Naive thymus-derived CD4-positive, alpha-beta T cell (primary cell): Measurements from ENCODE around the gene B9D1. TPM values are rescaled to one million over a fixed set of nuclear protein-coding genes. Genes with fewer than 3 reads are reported as not detected.

ENCODE experiments used
- ATAC-seq: fragments of 150-1000 bp; cut with Tn5 transposase; 2 replicates; pipeline ENCODE4 v1.10.0; 2021; ENCODE audit warnings: mild to moderate bottlenecking, moderate library complexity
- CTCF ChIA-PET: fragments of 350-600 bp; sonication (Branson Sonifier 250); formaldehyde crosslinking; loops from one replicate; lab custom pipeline; 2021; ENCODE audit warnings: antibody characterized with exemption; lab: Charles Lee
- POLR2A ChIA-PET: fragments of 350-600 bp; sonication (Branson Sonifier 250); formaldehyde crosslinking; loops from one replicate; lab custom pipeline; 2021; ENCODE audit warnings: antibody characterized with exemption, inconsistent platforms; lab: Charles Lee
- DNase-seq, 9 donors: peaks; one replicate each; pipeline versions ENCODE4 v3.0.0 to v3.0.0-alpha.2; 2020 to 2022; ENCODE audit warnings: mixed read lengths in 1 of 9
- H3K27ac ChIP-seq: one replicate; pipeline ENCODE4 v1.7.0; 2013; ENCODE audit warnings: mild to moderate bottlenecking, low read depth, low read length, moderate library complexity
- H3K27me3 ChIP-seq, 2 donors: one replicate each; pipeline ENCODE4 v1.7.0; 2013; ENCODE audit warnings: low read length in 2 of 2, mild to moderate bottlenecking in 2 of 2, moderate library complexity in 2 of 2; ENCODE audit not compliant: control insufficient read depth in 2 of 2, insufficient read depth in 2 of 2
- H3K36me3 ChIP-seq, 3 experiments: 1 replicate in 2 of 3; 2 replicates in 1 of 3; pipeline ENCODE4 v1.7.0; 2013; ENCODE audit warnings: low read length in 3 of 3, mild to moderate bottlenecking in 3 of 3, moderate library complexity in 1 of 3; ENCODE audit not compliant: insufficient read depth in 3 of 3, control insufficient read depth in 2 of 3
- H3K4me1 ChIP-seq, 2 donors: one replicate each; pipeline ENCODE4 v1.7.0; 2013; ENCODE audit warnings: low read length in 2 of 2, mild to moderate bottlenecking in 2 of 2, moderate library complexity in 1 of 2; ENCODE audit not compliant: control insufficient read depth in 2 of 2, insufficient read depth in 2 of 2
- H3K4me3 ChIP-seq: 2 replicates; pipeline ENCODE4 v1.7.0; 2013; ENCODE audit warnings: mild to moderate bottlenecking, low read length
- H3K9me3 ChIP-seq, 3 experiments: 1 replicate in 2 of 3; 2 replicates in 1 of 3; pipeline ENCODE4 v1.7.0; 2013; ENCODE audit warnings: low read length in 3 of 3; ENCODE audit not compliant: control insufficient read depth in 2 of 3
- H3K27ac Mint-ChIP-seq, 9 donors: one replicate each; pipeline ENCODE4 v1.8.0; 2020 to 2022; ENCODE audit warnings: mixed read lengths in 9 of 9, mild to moderate bottlenecking in 8 of 9, moderate library complexity in 5 of 9, inconsistent platforms in 2 of 9
- H3K27me3 Mint-ChIP-seq, 5 donors: one replicate each; pipeline ENCODE4 v1.8.0; 2021 to 2022; ENCODE audit warnings: mixed read lengths in 5 of 5, mild to moderate bottlenecking in 1 of 5
- H3K36me3 Mint-ChIP-seq, 5 donors: one replicate each; pipeline ENCODE4 v1.8.0; 2020 to 2022; ENCODE audit warnings: mixed read lengths in 5 of 5, mild to moderate bottlenecking in 3 of 5, inconsistent platforms in 1 of 5
- H3K4me1 Mint-ChIP-seq, 7 donors: one replicate each; pipeline ENCODE4 v1.8.0; 2020 to 2022; ENCODE audit warnings: mixed read lengths in 7 of 7, mild to moderate bottlenecking in 3 of 7, inconsistent platforms in 1 of 7
- H3K4me3 Mint-ChIP-seq, 10 donors: one replicate each; pipeline ENCODE4 v1.8.0; 2020 to 2022; ENCODE audit warnings: mild to moderate bottlenecking in 10 of 10, mixed read lengths in 10 of 10, moderate library complexity in 6 of 10, inconsistent platforms in 2 of 10
- H3K9me3 Mint-ChIP-seq, 11 donors: one replicate each; pipeline ENCODE4 v1.8.0; 2020 to 2022; ENCODE audit warnings: mixed read lengths in 11 of 11, mild to moderate bottlenecking in 4 of 11, inconsistent platforms in 1 of 11, moderate library complexity in 1 of 11
- intact Hi-C, 2 donors: fragments of 100-400 bp; cut with micrococcal nuclease; formaldehyde crosslinking; loops; one replicate each; pipeline ENCODE4 v1.15.1; 2023
- polyA plus RNA-seq, 2 donors: library from polyadenylated mRNA; unstranded; fragments of 300-500 nt; fragmentation: Illumina TruSeq; gene quantifications; one replicate each; pipeline ENCODE4 v1.2.3, GENCODE V29; 2021
- total RNA-seq, 6 experiments: library from RNA in 5 of 6; stranded (reverse) in 5 of 6; gene quantifications; 1 replicate in 5 of 6; 2 replicates in 1 of 6; pipeline ENCODE4 v1.2.3 and lab custom pipeline; 2021 to 2026

The B9D1 gene
- total and polyA plus RNA-seq, 7 experiments from 2014 or later: 0.58 to 5.0 (median 2.1) TPM; not detected in 1

DNA sequence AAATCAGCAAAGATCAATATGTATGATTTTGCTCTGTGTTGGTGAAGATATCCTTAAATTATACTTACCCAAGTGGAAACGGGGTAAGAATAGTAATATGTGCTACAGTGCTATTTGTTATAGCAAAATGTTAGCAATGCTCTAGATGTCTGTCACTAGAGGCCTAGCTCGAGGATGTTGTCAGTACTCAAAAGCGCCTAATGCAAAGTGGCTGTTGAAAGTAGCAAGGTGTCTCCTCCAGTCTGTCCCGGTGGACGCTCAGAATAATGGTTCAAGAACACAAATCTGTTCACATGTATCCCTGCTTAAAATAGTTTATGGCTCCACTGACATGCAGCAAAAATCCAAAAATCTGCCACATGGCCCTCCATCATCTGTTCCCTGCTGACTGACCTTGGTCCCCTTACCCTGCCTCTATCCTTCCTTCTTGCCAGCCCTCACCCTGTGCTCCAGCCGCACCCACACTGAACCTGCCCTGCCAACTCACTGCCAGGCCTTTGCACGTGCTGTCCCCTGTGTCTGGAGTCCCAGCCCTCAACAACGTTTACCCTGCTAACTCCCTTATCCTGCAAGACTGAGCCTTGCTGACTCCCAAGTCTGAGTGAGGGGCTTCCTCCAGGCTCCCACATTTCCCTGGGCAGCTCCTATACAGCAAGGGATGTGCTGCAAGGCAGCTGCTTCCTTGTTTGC, 38.9 kb upstream of the B9D1 start:
- H3K4me1 Mint-ChIP-seq: peaks cover 0 to 3% (median 0%) of the 10 kb centered on the region in 7 donors
- no peaks in the 10 kb centered on the region for H3K4me1 ChIP-seq
- ATAC-seq (no peak), DNase-seq (no peak)
- POLR2A ChIA-PET: no interaction called here
- no peaks in the 10 kb centered on the region for H3K9me3 ChIP-seq
- intact Hi-C loops: no loop called here
- H3K4me3 ChIP-seq: no peak overlapping the region
- no peaks in the 10 kb centered on the region for H3K27me3 ChIP-seq
- H3K36me3 ChIP-seq: no peaks in the 10 kb centered on the region
- peaks cover 0 to 4% (median 0%) of the 10 kb centered on the region in 11 donors for H3K9me3 Mint-ChIP-seq
- CTCF ChIA-PET: no interaction called here
- H3K27me3 Mint-ChIP-seq: peaks cover 0 to 12% (median 6%) of the 10 kb centered on the region in 5 donors
- no peak overlapping the region for H3K4me3 Mint-ChIP-seq
- H3K36me3 Mint-ChIP-seq: peaks cover 0 to 4% (median 0%) of the 10 kb centered on the region in 5 donors
- H3K27ac Mint-ChIP-seq: no peak overlapping the region
- no peak overlapping the region for H3K27ac ChIP-seq

DNA sequence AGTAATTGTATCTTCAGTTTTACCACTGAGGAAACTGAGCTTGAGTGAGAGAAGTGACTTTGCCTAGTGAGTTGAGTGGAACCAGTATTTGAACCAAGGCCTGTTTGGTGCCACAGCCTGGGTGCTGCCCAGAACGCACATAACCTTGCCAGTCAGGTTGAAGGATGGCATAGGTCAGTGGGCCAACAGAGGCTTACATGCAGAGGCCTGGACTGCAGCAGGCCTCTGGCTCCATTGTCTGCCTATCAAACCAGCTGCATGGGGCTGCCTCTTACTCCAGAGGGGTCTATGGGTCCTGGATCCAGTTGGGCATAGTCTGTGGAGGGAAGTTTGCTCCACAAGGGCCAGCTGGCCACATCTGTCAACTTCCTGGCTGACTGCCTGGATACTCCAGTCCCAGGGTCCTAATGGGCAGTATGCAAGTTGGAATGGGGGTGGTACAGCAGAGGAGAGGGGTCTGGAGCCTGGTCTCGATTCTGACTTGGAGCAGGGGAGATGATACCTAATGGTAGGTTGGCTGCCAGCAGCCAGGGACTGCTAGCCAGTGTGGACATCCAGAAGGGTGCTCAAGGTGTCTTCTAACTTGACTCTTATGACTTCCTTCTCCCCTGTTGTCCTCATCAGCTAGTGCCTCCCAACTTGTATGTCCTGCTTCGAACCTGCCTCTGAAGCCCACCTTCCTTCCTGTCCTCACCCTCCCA, 37.4 kb upstream of the B9D1 start:
- CTCF ChIA-PET: interaction anchor here (0.5 kb wide), 1 partner anchor 140 kb away, joined by 3 read pairs; no protein-coding TSS in a partner anchor
- H3K4me1 ChIP-seq: no peaks in the 10 kb centered on the region
- H3K27ac Mint-ChIP-seq: no peak overlapping the region
- H3K27me3 Mint-ChIP-seq: peaks cover 0 to 19% (median 6%) of the 10 kb centered on the region in 5 donors
- H3K27ac ChIP-seq: no peak overlapping the region
- H3K4me3 Mint-ChIP-seq: no peak overlapping the region
- ATAC-seq: no peak
- DNase-seq: no peak
- POLR2A ChIA-PET: no interaction called here
- H3K4me1 Mint-ChIP-seq: peaks cover 0 to 3% (median 0%) of the 10 kb centered on the region in 7 donors
- H3K36me3 ChIP-seq: no peaks in the 10 kb centered on the region
- no peak overlapping the region for H3K4me3 ChIP-seq
- H3K27me3 ChIP-seq: no peaks in the 10 kb centered on the region
- no peaks in the 10 kb centered on the region for H3K9me3 ChIP-seq
- peaks cover 0 to 5% (median 0%) of the 10 kb centered on the region in 5 donors for H3K36me3 Mint-ChIP-seq
- H3K9me3 Mint-ChIP-seq: peaks cover 0 to 4% (median 0%) of the 10 kb centered on the region in 11 donors
- intact Hi-C loops: no loop called here

DNA sequence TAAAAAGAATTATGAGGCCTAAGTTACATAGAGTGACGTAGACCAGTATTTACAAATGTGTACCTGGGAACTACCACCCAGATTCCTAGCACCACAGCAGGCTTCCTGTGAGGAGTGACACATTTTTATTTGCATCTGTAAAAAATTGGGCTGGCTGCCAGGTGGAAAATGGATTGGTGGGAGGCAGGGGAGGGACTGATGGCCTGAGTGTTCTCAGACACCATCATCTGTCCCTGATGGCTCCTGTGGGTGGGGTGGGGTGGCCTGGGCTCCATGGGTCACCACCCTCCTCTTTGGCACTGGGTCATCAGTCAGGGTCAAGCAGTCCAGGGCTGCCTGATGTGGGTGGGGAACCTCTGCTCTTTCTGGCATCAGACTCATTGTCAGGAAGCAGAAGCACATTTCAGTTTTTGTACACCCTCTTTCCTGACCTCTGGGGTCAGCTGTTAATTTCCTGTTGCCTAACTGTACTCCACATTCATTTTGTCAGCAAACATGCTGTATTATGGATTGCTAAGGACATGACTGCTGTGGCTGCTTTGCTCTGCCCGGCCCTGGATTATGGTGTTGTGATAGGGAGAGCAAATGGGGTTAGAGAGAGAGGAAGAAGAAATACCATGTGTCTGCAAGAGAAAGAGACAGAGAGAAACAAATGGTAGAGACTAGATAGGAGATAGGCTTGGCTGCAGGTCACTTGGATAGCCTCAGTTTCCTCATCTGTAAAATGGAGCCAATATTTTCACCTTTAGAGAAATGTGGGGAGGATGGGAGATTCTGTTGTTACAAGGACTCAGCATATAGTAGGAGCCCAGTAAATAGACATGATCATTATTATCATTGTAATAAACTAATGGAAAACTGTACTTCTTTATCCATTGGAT, 36.0 kb upstream of the B9D1 start:
- Mint-ChIP-seq H3K4me3 (no peak overlapping the region), H3K4me1 (peaks cover 0 to 3% (median 0%) of the 10 kb centered on the region in 7 donors), H3K27me3 (peaks cover 0 to 29% (median 6%) of the 10 kb centered on the region in 5 donors), H3K27ac (no peak overlapping the region), H3K9me3 (peaks cover 0 to 1% (median 0%) of the 10 kb centered on the region in 11 donors), H3K36me3 (peaks cover 0 to 5% (median 0%) of the 10 kb centered on the region in 5 donors)
- ChIA-PET CTCF (no interaction called here), POLR2A (no interaction called here)
- DNase-seq: no peak
- peak; percentile 91 for ATAC-seq
- Histone ChIP-seq H3K27me3 (no peaks in the 10 kb centered on the region), H3K4me1 (no peaks in the 10 kb centered on the region), H3K36me3 (no peaks in the 10 kb centered on the region), H3K27ac (no peak overlapping the region), H3K9me3 (no peaks in the 10 kb centered on the region), H3K4me3 (no peak overlapping the region)
- intact Hi-C loops: no loop called here

DNA sequence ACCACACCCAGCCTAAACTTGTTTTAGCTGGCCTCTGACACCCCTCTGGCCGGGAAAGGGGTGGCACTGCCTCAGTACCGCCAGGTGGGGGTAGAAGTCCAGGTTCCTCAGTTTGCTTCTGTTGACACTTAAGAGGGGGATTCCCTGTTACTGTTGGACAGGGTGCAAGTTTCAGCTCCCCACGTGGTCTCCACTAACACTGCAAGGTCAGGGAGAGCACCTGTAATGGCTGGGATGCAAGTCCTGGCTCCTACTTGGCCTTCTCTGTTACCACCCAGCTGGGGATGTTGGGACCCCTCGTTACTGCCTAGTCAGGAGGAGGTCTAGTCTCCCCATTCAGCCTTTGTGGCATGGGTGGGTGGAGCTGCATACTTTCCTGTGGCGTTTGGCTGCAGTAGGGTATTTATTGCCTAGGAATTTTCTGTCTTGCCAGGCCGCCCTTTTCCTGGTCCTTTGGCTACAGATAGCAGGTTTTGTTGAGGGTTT, 35.1 kb upstream of the B9D1 start:
- no peaks in the 10 kb centered on the region for H3K36me3 ChIP-seq
- H3K4me3 ChIP-seq: no peak overlapping the region
- H3K27ac ChIP-seq: no peak overlapping the region
- intact Hi-C loops: no loop called here
- H3K4me3 Mint-ChIP-seq: no peak overlapping the region
- no peaks in the 10 kb centered on the region for H3K9me3 Mint-ChIP-seq
- ChIA-PET CTCF (no interaction called here), POLR2A (no interaction called here)
- DNase-seq: no peak
- H3K27me3 ChIP-seq: no peaks in the 10 kb centered on the region
- no peaks in the 10 kb centered on the region for H3K9me3 ChIP-seq
- peaks cover 0 to 3% (median 0%) of the 10 kb centered on the region in 7 donors for H3K4me1 Mint-ChIP-seq
- no peak overlapping the region for H3K27ac Mint-ChIP-seq
- H3K36me3 Mint-ChIP-seq: peaks cover 0 to 5% (median 0%) of the 10 kb centered on the region in 5 donors
- no peaks in the 10 kb centered on the region for H3K4me1 ChIP-seq
- ATAC-seq: no peak
- H3K27me3 Mint-ChIP-seq: peaks cover 0 to 37% (median 6%) of the 10 kb centered on the region in 5 donors

DNA sequence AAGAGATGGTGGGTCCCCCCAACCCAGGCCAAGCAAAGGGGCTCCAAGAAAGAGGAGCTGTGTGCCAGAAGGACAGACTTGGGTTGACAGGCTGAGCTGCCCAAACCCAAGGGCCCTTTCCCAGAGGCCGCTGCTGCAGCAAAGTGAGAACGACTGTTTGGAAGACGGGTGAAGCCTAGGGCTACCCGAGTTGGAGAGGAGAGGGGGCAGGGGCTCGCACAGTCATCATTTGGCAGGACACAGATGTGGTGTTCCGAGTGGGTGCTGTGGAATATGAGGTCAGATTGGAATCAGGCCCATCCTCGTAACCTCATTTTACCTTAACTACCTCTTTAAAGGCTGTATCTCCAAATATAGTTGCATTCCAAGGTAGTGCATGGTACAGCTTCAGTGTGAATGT, 29.8 kb upstream of the B9D1 start:
- H3K9me3 ChIP-seq: no peaks in the 10 kb centered on the region
- no peak overlapping the region for H3K4me3 ChIP-seq
- POLR2A ChIA-PET: interaction anchor here (1.1 kb wide), 1 partner anchor 30 kb away, joined by 3 read pairs; the partner anchor contains the start of gene B9D1
- no peaks in the 10 kb centered on the region for H3K4me1 ChIP-seq
- no peaks in the 10 kb centered on the region for H3K27me3 ChIP-seq
- no peak overlapping the region for H3K27ac ChIP-seq
- no peak overlapping the region for H3K4me3 Mint-ChIP-seq
- CTCF ChIA-PET: no interaction called here
- H3K4me1 Mint-ChIP-seq: peaks cover 0 to 6% (median 0%) of the 10 kb centered on the region in 7 donors
- H3K36me3 ChIP-seq: no peaks in the 10 kb centered on the region
- H3K9me3 Mint-ChIP-seq: no peaks in the 10 kb centered on the region
- DNase-seq: no peak
- no peak for ATAC-seq
- H3K27me3 Mint-ChIP-seq: peaks cover 0 to 55% (median 0%) of the 10 kb centered on the region in 5 donors
- intact Hi-C loops: no loop called here
- H3K27ac Mint-ChIP-seq: no peak overlapping the region
- peaks cover 0 to 5% (median 0%) of the 10 kb centered on the region in 5 donors for H3K36me3 Mint-ChIP-seq

DNA sequence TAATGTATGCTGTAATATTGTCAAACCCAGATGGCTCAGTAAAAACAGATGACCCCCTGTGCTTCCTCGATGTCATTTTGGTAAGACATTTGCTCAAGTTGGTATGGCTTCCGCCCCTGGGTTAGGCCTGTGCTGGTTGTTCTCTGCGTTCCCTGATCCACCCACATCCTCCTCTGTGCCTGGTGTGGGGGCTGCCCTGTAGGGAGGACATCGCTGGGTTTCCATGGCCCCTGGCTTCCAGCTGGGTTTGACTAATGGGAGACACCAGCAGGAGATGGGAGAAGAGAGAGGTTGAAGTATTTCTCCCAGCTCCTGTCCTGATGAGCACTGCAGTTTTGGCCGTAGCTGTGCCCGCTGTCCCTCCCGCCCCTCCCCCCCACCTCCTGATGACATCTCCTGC, 28.9 kb upstream of the B9D1 start:
- Mint-ChIP-seq H3K4me3 (no peak overlapping the region), H3K27me3 (peaks cover 0 to 50% (median 0%) of the 10 kb centered on the region in 5 donors), H3K4me1 (peaks cover 0 to 7% (median under 1%) of the 10 kb centered on the region in 7 donors), H3K9me3 (no peaks in the 10 kb centered on the region), H3K36me3 (peaks cover 0 to 1% (median 0%) of the 10 kb centered on the region in 5 donors), H3K27ac (no peak overlapping the region)
- intact Hi-C loops: no loop called here
- Histone ChIP-seq H3K4me3 (no peak overlapping the region), H3K27me3 (no peaks in the 10 kb centered on the region), H3K36me3 (no peaks in the 10 kb centered on the region), H3K4me1 (no peaks in the 10 kb centered on the region), H3K27ac (no peak overlapping the region), H3K9me3 (no peaks in the 10 kb centered on the region)
- ChIA-PET CTCF (interaction anchor here (0.6 kb wide), 1 partner anchor 80 kb away, joined by 3 read pairs; no protein-coding TSS in a partner anchor), POLR2A (interaction anchor here (1.1 kb wide), 1 partner anchor 29 kb away, joined by 3 read pairs; the partner anchor contains the start of gene B9D1)
- ATAC-seq: no peak
- no peak for DNase-seq
